ENCODE results near the gene FGF2.

FGF2 gene

DNA sequence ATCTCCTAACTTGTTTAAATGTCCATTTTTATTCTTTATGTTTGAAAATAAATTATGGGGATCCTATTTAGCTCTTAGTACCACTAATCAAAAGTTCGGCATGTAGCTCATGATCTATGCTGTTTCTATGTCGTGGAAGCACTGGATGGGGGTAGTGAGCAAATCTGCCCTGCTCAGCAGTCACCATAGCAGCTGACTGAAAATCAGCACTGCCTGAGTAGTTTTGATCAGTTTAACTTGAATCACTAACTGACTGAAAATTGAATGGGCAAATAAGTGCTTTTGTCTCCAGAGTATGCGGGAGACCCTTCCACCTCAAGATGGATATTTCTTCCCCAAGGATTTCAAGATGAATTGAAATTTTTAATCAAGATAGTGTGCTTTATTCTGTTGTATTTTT, 68.2 kb downstream of the FGF2 start:
- Histone ChIP-seq H4K20me1 (ENCODE audit: control insufficient read depth, insufficient read depth, low read depth, low read length) (no peaks in the 10 kb centered on the region), H3K36me3 (ENCODE audit: control insufficient read depth, low read length) (no peaks in the 10 kb centered on the region), H3K4me1 (ENCODE audit: control insufficient read depth, low read length) (no peaks in the 10 kb centered on the region), H3K4me3 (ENCODE audit: low read length) (no peak overlapping the region), H3K79me2 (ENCODE audit: control insufficient read depth, low read length) (no peaks in the 10 kb centered on the region), H3K4me2 (ENCODE audit: low read length) (no peak overlapping the region), H3K9me2 (replicated peaks; ENCODE audit: control insufficient read depth, low read length) (no peaks in the 10 kb centered on the region), H3K27me3 (ENCODE audit: control insufficient read depth, low read length) (no peaks in the 10 kb centered on the region), H3F3A (ENCODE audit: control insufficient read depth, insufficient read depth) (no peaks in the 10 kb centered on the region), H3K27ac (ENCODE audit: low read depth, low read length) (no peak overlapping the region), H3K9me3 (ENCODE audit: control insufficient read depth, insufficient read depth, low read length) (no peaks in the 10 kb centered on the region)
- TF ChIP-seq, protein P1, sequence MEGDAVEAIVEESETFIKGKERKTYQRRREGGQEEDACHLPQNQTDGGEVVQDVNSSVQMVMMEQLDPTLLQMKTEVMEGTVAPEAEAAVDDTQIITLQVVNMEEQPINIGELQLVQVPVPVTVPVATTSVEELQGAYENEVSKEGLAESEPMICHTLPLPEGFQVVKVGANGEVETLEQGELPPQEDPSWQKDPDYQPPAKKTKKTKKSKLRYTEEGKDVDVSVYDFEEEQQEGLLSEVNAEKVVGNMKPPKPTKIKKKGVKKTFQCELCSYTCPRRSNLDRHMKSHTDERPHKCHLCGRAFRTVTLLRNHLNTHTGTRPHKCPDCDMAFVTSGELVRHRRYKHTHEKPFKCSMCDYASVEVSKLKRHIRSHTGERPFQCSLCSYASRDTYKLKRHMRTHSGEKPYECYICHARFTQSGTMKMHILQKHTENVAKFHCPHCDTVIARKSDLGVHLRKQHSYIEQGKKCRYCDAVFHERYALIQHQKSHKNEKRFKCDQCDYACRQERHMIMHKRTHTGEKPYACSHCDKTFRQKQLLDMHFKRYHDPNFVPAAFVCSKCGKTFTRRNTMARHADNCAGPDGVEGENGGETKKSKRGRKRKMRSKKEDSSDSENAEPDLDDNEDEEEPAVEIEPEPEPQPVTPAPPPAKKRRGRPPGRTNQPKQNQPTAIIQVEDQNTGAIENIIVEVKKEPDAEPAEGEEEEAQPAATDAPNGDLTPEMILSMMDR (IDR thresholded peaks at IDR 0.05; ENCODE audit: low read depth, low read length, poor library complexity, severe bottlenecking), result no peak
- TF ChIP-seq EZH2phosphoT487 (IDR thresholded peaks at IDR 0.05; ENCODE audit: borderline replicate concordance, low read length), result no peak

DNA sequence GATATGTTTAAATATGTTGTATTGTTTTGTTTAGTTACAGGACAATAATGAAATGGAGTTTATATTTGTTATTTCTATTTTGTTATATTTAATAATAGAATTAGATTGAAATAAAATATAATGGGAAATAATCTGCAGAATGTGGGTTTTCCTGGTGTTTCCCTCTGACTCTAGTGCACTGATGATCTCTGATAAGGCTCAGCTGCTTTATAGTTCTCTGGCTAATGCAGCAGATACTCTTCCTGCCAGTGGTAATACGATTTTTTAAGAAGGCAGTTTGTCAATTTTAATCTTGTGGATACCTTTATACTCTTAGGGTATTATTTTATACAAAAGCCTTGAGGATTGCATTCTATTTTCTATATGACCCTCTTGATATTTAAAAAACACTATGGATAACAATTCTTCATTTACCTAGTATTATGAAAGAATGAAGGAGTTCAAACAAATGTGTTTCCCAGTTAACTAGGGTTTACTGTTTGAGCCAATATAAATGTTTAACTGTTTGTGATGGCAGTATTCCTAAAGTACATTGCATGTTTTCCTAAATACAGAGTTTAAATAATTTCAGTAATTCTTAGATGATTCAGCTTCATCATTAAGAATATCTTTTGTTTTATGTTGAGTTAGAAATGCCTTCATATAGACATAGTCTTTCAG, 68.8 kb downstream of the FGF2 start:
- no peaks in the 10 kb centered on the region for H3K36me3 ChIP-seq (ENCODE audit: control insufficient read depth, low read length)
- no peaks in the 10 kb centered on the region for H3K79me2 ChIP-seq (ENCODE audit: control insufficient read depth, low read length)
- H3K27me3 ChIP-seq (ENCODE audit: control insufficient read depth, low read length), result no peaks in the 10 kb centered on the region
- H3F3A ChIP-seq (ENCODE audit: control insufficient read depth, insufficient read depth), result no peaks in the 10 kb centered on the region
- no peak overlapping the region for H3K27ac ChIP-seq (ENCODE audit: low read depth, low read length)
- no peak overlapping the region for H3K4me2 ChIP-seq (ENCODE audit: low read length)
- no peak overlapping the region for H3K4me3 ChIP-seq (ENCODE audit: low read length)
- no peaks in the 10 kb centered on the region for H3K4me1 ChIP-seq (ENCODE audit: control insufficient read depth, low read length)
- no peaks in the 10 kb centered on the region for H4K20me1 ChIP-seq (ENCODE audit: control insufficient read depth, insufficient read depth, low read depth, low read length)
- no peaks in the 10 kb centered on the region for H3K9me2 ChIP-seq (replicated peaks; ENCODE audit: control insufficient read depth, low read length)
- no peak for TF ChIP-seq EZH2phosphoT487 (IDR thresholded peaks at IDR 0.05; ENCODE audit: borderline replicate concordance, low read length)
- TF ChIP-seq, protein P1 (IDR thresholded peaks at IDR 0.05; ENCODE audit: low read depth, low read length, poor library complexity, severe bottlenecking), result no peak
- H3K9me3 ChIP-seq (ENCODE audit: control insufficient read depth, insufficient read depth, low read length), result no peaks in the 10 kb centered on the region

DNA sequence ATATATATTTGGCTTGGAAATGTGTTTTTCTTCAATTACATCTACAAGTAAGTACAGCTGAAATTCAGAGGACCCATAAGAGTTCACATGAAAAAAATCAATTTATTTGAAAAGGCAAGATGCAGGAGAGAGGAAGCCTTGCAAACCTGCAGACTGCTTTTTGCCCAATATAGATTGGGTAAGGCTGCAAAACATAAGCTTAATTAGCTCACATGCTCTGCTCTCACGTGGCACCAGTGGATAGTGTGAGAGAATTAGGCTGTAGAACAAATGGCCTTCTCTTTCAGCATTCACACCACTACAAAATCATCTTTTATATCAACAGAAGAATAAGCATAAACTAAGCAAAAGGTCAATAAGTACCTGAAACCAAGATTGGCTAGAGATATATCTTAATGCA, 69.6 kb downstream of the FGF2 start:
- Histone ChIP-seq H3K4me2 (ENCODE audit: low read length) (no peak overlapping the region), H3K27ac (ENCODE audit: low read depth, low read length) (no peak overlapping the region), H3K36me3 (ENCODE audit: control insufficient read depth, low read length) (no peaks in the 10 kb centered on the region)

More for the DNA sequence above, 69.6 kb downstream of the FGF2 start:
- no peaks in the 10 kb centered on the region for H4K20me1 ChIP-seq (ENCODE audit: control insufficient read depth, insufficient read depth, low read depth, low read length)
- no peaks in the 10 kb centered on the region for H3K9me3 ChIP-seq (ENCODE audit: control insufficient read depth, insufficient read depth, low read length)
- no peaks in the 10 kb centered on the region for H3K79me2 ChIP-seq (ENCODE audit: control insufficient read depth, low read length)
- H3F3A ChIP-seq (ENCODE audit: control insufficient read depth, insufficient read depth), result no peaks in the 10 kb centered on the region
- H3K4me1 ChIP-seq (ENCODE audit: control insufficient read depth, low read length), result no peaks in the 10 kb centered on the region
- no peaks in the 10 kb centered on the region for H3K9me2 ChIP-seq (replicated peaks; ENCODE audit: control insufficient read depth, low read length)
- H3K4me3 ChIP-seq (ENCODE audit: low read length), result no peak overlapping the region
- TF ChIP-seq, protein P1 (IDR thresholded peaks at IDR 0.05; ENCODE audit: low read depth, low read length, poor library complexity, severe bottlenecking), result no peak
- no peak for TF ChIP-seq EZH2phosphoT487 (IDR thresholded peaks at IDR 0.05; ENCODE audit: borderline replicate concordance, low read length)
- H3K27me3 ChIP-seq (ENCODE audit: control insufficient read depth, low read length), result no peaks in the 10 kb centered on the region

Measured in DOHH2 (cell line).